Stimulated activated CD8-positive, alpha-beta memory T cell treated with anti-CD3 and anti-CD28 coated beads, Interleukin-15, amount 100 ng/mL, for 24 hours (primary cell): ENCODE results near the gene FBN1.

Experiments
- DNase-seq: peaks from one replicate; pipeline ENCODE4 v3.0.0-alpha.2; 2020; ENCODE audit warnings: low read depth

FBN1 gene

GRCh38 chr15:48553559-48553958 is 92.0 kb downstream of the FBN1 start:
- DNase-seq, result no peak

DNA sequence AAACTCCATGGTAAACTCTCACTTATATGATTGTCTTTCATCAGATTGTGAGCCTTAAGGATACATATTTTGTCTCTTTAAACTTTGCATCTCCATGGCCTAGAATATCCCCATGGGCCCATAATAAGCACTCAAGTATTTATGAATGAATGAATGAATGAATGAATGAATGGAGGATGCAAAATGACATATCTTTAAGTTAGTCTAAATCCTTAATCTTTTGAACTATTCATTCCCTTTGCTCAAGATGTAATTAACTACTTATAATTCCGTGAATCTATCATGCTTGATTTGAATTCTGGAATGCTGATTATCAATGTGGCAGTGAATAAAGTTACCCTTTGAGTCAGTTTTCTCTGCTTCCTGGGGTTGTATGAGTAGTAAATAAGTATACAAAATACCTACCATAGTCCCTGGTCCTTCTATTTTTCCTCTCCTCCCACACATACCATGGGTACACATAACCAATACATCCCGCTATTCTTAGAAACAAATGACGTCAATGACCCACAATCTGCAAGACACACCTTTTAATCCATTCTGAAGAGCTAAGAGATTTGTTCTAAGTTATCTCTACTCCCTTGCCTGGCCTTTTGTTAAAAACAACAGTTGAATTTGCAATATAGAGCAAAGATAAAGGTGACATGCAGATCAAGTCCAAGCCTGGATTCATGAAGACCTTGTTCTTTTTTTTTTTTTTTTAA is 94.5 kb downstream of the FBN1 start:
- DNase-seq, result no peak

GRCh38 chr15:48548455-48548854 is 97.1 kb downstream of the FBN1 start:
- no peak for DNase-seq

DNA sequence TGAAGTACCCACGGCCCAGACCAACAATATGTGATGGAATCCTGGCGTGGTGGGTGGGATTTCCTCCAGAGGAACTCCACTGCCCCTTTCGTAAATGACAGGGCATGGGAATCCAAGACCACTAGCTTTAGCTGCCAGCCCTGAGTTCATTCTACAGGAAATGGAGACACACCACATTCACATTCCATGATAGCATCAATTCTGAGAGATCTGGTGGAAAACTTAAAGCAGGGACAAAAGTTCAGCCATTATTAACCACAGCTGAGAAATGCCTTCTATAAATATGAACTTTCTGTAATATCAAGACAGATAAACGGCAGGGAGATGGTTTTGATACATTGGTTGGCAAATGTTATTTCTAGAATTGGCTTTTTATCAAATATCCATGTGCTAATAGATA is 98.2 kb downstream of the FBN1 start:
- no peak for DNase-seq

DNA sequence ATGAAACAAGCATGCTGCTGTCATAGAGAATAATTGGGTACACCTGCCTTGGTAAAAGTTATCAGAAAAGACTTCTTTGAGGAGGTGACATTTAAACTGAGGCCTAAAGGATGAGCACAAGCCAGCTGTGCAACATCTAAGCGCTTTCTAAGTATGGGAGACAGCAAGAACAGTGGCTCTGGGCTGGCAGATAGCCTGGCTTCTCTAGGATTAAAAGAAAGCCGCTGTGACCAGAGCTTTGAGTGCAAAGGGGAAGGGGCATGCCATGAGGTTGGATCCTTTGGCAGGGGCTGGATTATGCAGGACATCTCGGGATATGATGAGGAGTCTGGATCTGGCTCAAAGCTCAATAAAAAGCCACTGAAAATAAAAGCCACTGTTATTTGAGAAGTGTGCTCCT is 99.2 kb downstream of the FBN1 start:
- no peak for DNase-seq

GRCh38 chr15:48544778-48545177 is 100.7 kb downstream of the FBN1 start:
- DNase-seq, result no peak

- no peak for DNase-seq
Observed at GRCh38 chr15:48541341-48542278, 103.9 kb downstream of the FBN1 start.

- no peak for DNase-seq
Observed at GRCh38 chr15:48540756-48541155, 104.8 kb downstream of the FBN1 start.

DNA sequence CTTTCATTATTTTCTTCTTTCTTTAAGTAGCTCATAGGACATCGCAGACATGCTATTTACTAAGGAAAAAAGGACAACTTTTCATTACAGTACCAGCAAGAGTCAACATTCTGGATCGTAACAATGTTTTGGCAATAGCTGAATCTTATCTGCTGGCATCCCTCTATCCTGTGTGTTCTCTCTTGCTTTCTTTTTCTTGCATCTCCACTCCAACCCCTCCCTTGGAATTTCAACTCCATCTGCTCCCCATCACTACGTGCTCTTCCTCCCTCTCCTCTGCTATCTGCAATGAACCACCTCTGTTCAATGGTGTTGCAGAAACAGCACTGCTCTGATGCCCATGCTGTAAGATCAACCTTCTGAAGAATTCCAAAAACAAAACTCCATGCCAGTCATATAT is 106.6 kb downstream of the FBN1 start:
- DNase-seq, result no peak

- no peak for DNase-seq
Observed at GRCh38 chr15:48537271-48538113, 108.0 kb downstream of the FBN1 start.

- DNase-seq, result no peak
Observed at GRCh38 chr15:48536681-48537091, 108.8 kb downstream of the FBN1 start.

GRCh38 chr15:48533982-48534381 is 111.5 kb downstream of the FBN1 start:
- DNase-seq, result no peak

GRCh38 chr15:48532946-48533345 is 112.6 kb downstream of the FBN1 start:
- no peak for DNase-seq

DNA sequence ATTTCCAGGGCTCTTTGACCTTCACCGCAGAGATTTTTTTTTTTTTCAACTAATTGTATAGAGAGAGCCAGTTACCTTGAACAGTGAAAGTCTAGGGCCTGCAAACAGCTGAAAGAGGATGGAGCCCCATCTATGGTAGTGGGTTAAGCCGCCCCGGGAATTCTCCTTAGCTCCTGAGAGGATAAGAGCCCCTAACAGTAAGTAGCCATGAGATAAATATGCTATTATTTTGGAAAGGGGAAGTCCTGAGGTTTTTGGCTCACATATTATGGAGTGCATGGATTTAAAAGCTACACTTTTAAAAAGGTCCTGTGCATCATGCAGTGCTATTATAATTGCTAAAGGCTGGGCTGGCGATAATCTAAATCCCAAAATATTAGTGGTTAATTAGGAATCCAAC is 115.0 kb downstream of the FBN1 start:
- DNase-seq, result no peak

- no peak for DNase-seq
Observed at GRCh38 chr15:48528921-48529320, 116.6 kb downstream of the FBN1 start.

GRCh38 chr15:48527517-48527916 is 118.0 kb downstream of the FBN1 start:
- no peak for DNase-seq

GRCh38 chr15:48522911-48523310 is 122.6 kb downstream of the FBN1 start:
- DNase-seq, result no peak

- no peak for DNase-seq
Observed at GRCh38 chr15:48522123-48522522, 123.4 kb downstream of the FBN1 start.

DNA sequence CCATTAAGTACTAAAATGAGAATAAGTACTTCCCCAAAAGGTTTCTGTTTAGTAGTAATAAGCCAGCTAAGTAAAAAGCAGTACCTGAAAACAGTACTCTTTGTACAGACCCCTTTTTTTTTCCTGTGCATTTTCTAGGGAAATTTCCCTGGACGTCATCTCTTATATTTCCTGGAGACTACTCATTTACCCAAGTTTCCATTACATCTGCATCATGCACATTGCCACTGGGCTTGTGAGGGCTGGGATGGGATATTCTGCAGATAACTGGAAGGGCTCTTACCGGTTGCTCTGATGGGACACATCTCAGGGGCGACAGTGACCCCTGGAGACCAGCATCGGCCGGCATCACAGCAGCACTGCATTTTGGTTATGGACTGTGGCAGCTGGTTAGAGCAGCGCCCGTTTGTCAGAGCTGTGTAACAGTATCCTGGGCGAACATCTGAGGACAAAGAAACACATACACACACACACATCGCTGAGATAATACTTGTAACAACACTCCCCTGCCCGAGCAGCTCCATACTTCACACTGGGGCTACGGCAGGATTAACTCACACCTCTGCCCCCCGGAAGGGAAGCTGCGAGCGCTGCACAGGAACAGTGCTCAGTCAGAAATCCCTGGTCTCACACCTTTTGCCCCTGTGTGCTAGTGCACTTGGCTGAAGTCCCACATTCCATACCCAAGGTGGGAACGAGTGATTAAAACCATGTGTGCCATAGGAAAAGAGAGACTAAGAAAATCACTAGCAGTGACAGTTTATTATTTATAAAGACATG is 124.9 kb downstream of the FBN1 start:
- DNase-seq, result no peak

- no peak for DNase-seq
Observed at GRCh38 chr15:48516121-48516520, 129.4 kb downstream of the FBN1 start.

GRCh38 chr15:48515500-48515899 is 130.0 kb downstream of the FBN1 start:
- DNase-seq, result no peak
